Caco-2 (cell line): ENCODE data around the gene CREB3L2. TPM values are rescaled to one million over a fixed set of nuclear protein-coding genes. Genes with fewer than 3 reads are reported as not detected.

ENCODE experiments used
- BruUV-seq: library from RNA; stranded (reverse); fragments of 400-500 nt; replicated peaks from 2 replicates; lab custom pipeline; 2021; lab: Mats Ljungman, UMichigan
- CTCF ChIA-PET: fragments of 300-600 bp; sonication (Branson Sonifier 250); formaldehyde crosslinking; loops from one replicate; lab custom pipeline; 2022; ENCODE audit warnings: antibody characterized with exemption; lab: Charles Lee
- POLR2A ChIA-PET: fragments of 300-600 bp; sonication (Branson Sonifier 250); formaldehyde crosslinking; loops from one replicate; lab custom pipeline; 2022; ENCODE audit warnings: antibody characterized with exemption; lab: Charles Lee
- DNase-seq, 2 experiments: peaks; one replicate each; pipeline versions ENCODE4 v3.0.0 to v3.0.0-alpha.2; 2020 to 2022
- H3K27me3 ChIP-seq: replicated peaks from 2 replicates; pipeline ENCODE4 v1.6.0; 2011; ENCODE audit warnings: low read length; ENCODE audit not compliant: control insufficient read depth, insufficient read depth
- H3K36me3 ChIP-seq: 2 replicates; pipeline ENCODE4 v1.5.1; 2011; ENCODE audit warnings: low read length; ENCODE audit not compliant: control insufficient read depth, insufficient read depth
- H3K4me1 ChIP-seq: fragments of 250-450 bp; sonication (Bioruptor Pico); 2 replicates; pipeline ENCODE4 v1.5.1; 2020; ENCODE audit warnings: mild to moderate bottlenecking
- H3K4me3 ChIP-seq: 2 replicates; pipeline ENCODE4 v1.5.1; 2011; ENCODE audit warnings: low read depth, mild to moderate bottlenecking, control low read depth, low read length
- H3K9me3 ChIP-seq: fragments of 250-450 bp; sonication (Bioruptor Pico); 2 replicates; pipeline ENCODE4 v1.5.1; 2020; ENCODE audit warnings: mild to moderate bottlenecking, moderate library complexity
- H3K27ac Mint-ChIP-seq: one replicate; pipeline ENCODE4 v1.8.0; 2022; ENCODE audit warnings: mixed read lengths; ENCODE audit not compliant: unreplicated experiment
- H3K27me3 Mint-ChIP-seq: one replicate; pipeline ENCODE4 v1.8.0; 2022; ENCODE audit warnings: mixed read lengths; ENCODE audit not compliant: insufficient read depth, unreplicated experiment
- H3K36me3 Mint-ChIP-seq: one replicate; pipeline ENCODE4 v1.8.0; 2022; ENCODE audit warnings: mild to moderate bottlenecking, mixed read lengths; ENCODE audit not compliant: insufficient read depth, unreplicated experiment
- H3K4me1 Mint-ChIP-seq: one replicate; pipeline ENCODE4 v1.8.0; 2022; ENCODE audit warnings: low read depth, mixed read lengths; ENCODE audit not compliant: unreplicated experiment
- H3K4me3 Mint-ChIP-seq: one replicate; pipeline ENCODE4 v1.8.0; 2022; ENCODE audit warnings: mild to moderate bottlenecking, moderate library complexity, mixed read lengths; ENCODE audit not compliant: unreplicated experiment
- H3K9me3 Mint-ChIP-seq: one replicate; pipeline ENCODE4 v1.8.0; 2022; ENCODE audit warnings: mixed read lengths; ENCODE audit not compliant: unreplicated experiment
- CTCF ChIP-seq, 2 experiments: fragments of 200-600 bp in 1 of 2; IDR thresholded peaks; 1 replicate in 1 of 2; 2 replicates in 1 of 2; pipeline versions ENCODE4 v1.5.1 to v1.8.0; 2011 to 2022; ENCODE audit warnings: antibody characterized with exemption in 1 of 2, control low read depth in 1 of 2, inconsistent platforms in 1 of 2, low read depth in 1 of 2, low read length in 1 of 2, mild to moderate bottlenecking in 1 of 2, moderate library complexity in 1 of 2; ENCODE audit not compliant: insufficient read depth in 1 of 2, severe bottlenecking in 1 of 2, unreplicated experiment in 1 of 2
- intact Hi-C: fragments of 100-400 bp; cut with micrococcal nuclease; formaldehyde crosslinking; loops from one replicate; pipeline ENCODE4 v1.10.0; 2022; ENCODE audit not compliant: unreplicated experiment
- total RNA-seq: library from RNA; stranded (reverse); gene quantifications from 2 replicates; pipeline ENCODE4 v1.2.3, GENCODE V29; 2022

CREB3L2 gene
- total RNA-seq, 1 experiment from 2014 or later: 123 TPM

- H3K4me3 Mint-ChIP-seq: no peak overlapping the region
- Histone ChIP-seq H3K27me3 (no peaks in the 10 kb centered on the region), H3K9me3 (peaks cover 19% of the 10 kb centered on the region), H3K36me3 (no peaks in the 10 kb centered on the region), H3K4me3 (no peak overlapping the region), H3K4me1 (no peaks in the 10 kb centered on the region)
- no peak for DNase-seq
- peaks cover 6% of the 10 kb centered on the region for H3K36me3 Mint-ChIP-seq
- H3K9me3 Mint-ChIP-seq: peaks cover 9% of the 10 kb centered on the region
- ChIA-PET CTCF (no interaction called here), POLR2A (no interaction called here)
- H3K4me1 Mint-ChIP-seq: no peaks in the 10 kb centered on the region
- no TSS peak for BruUV-seq
- H3K27ac Mint-ChIP-seq: no peak overlapping the region
- H3K27me3 Mint-ChIP-seq: peaks cover 7% of the 10 kb centered on the region
- intact Hi-C loops: no loop called here
- TF ChIP-seq CTCF (IDR thresholded peaks at IDR 0.05; ENCODE audit: insufficient read depth in 1 of 2, low read depth in 1 of 2, low read length in 1 of 2, severe bottlenecking in 1 of 2, unreplicated experiment in 1 of 2): no peak
Observed at GRCh38 chr7:137828456-137828855, 173.4 kb downstream of the CREB3L2 start.

GRCh38 chr7:137825489-137825888 is 176.4 kb downstream of the CREB3L2 start:
- Mint-ChIP-seq H3K27ac (no peak overlapping the region), H3K27me3 (peaks cover 14% of the 10 kb centered on the region), H3K9me3 (no peaks in the 10 kb centered on the region), H3K4me1 (no peaks in the 10 kb centered on the region), H3K36me3 (no peaks in the 10 kb centered on the region), H3K4me3 (no peak overlapping the region)
- no peak for DNase-seq
- no peaks in the 10 kb centered on the region for H3K4me1 ChIP-seq
- H3K9me3 ChIP-seq: no peaks in the 10 kb centered on the region
- intact Hi-C loops: no loop called here
- POLR2A ChIA-PET: no interaction called here
- CTCF ChIA-PET: no interaction called here
- H3K27me3 ChIP-seq: no peaks in the 10 kb centered on the region
- BruUV-seq: no TSS peak
- no peaks in the 10 kb centered on the region for H3K36me3 ChIP-seq
- H3K4me3 ChIP-seq: no peak overlapping the region
- no peak for TF ChIP-seq CTCF (IDR thresholded peaks at IDR 0.05; ENCODE audit: insufficient read depth in 1 of 2, low read depth in 1 of 2, low read length in 1 of 2, severe bottlenecking in 1 of 2, unreplicated experiment in 1 of 2)

Other genes with a start within 250 kb of the CREB3L2 start
- 0.77 and 0.84 TPM in 2 replicates for gene DGKI, start 155.1 kb downstream of the CREB3L2 start, total RNA-seq
- gene AKR1D1, start 74.4 kb upstream of the CREB3L2 start, total RNA-seq: 2.2 and 2.3 TPM in 2 replicates